Mesenchymal stem cell (in vitro differentiated cells and primary cell): ENCODE results near the gene CDHR2.

Experiments used
- DNase-seq: peaks from one replicate; pipeline ENCODE4 v3.0.0-alpha.2; 2013
- H2AFZ ChIP-seq: one replicate; pipeline ENCODE4 v1.6.1; 2013; ENCODE audit warnings: low read depth, mild to moderate bottlenecking, control low read depth, inconsistent platforms, low read length, moderate library complexity
- H2AK5ac ChIP-seq: 2 replicates; pipeline ENCODE4 v1.6.1; 2013; ENCODE audit warnings: low read length, moderate library complexity, mild to moderate bottlenecking, inconsistent platforms; ENCODE audit not compliant: severe bottlenecking
- H2BK120ac ChIP-seq: one replicate; pipeline ENCODE4 v1.6.1; 2013; ENCODE audit warnings: low read depth, mild to moderate bottlenecking, inconsistent platforms, low read length, moderate library complexity
- H2BK12ac ChIP-seq, 2 experiments: one replicate each; pipeline ENCODE4 v1.6.1; 2013; ENCODE audit warnings: inconsistent platforms in 2 of 2, low read length in 2 of 2, mild to moderate bottlenecking in 2 of 2, moderate library complexity in 2 of 2, control low read depth in 1 of 2
- H2BK15ac ChIP-seq: one replicate; pipeline ENCODE4 v1.6.1; 2013; ENCODE audit warnings: mild to moderate bottlenecking, low read depth, inconsistent platforms; ENCODE audit not compliant: poor library complexity, severe bottlenecking
- H2BK5ac ChIP-seq: 2 replicates; pipeline ENCODE4 v1.6.1; 2013; ENCODE audit warnings: low read depth, mild to moderate bottlenecking, low read length, control low read depth, inconsistent platforms; ENCODE audit not compliant: poor library complexity, severe bottlenecking
- H3K14ac ChIP-seq, 2 experiments: one replicate each; pipeline ENCODE4 v1.6.1; 2013; ENCODE audit warnings: inconsistent platforms in 2 of 2, low read length in 2 of 2, control low read depth in 1 of 2, mild to moderate bottlenecking in 1 of 2, moderate library complexity in 1 of 2
- H3K18ac ChIP-seq, 2 experiments: one replicate each; pipeline ENCODE4 v1.6.1; 2013; ENCODE audit warnings: inconsistent platforms in 2 of 2, low read length in 2 of 2, control low read depth in 1 of 2, low read depth in 1 of 2, mild to moderate bottlenecking in 1 of 2
- H3K23ac ChIP-seq, 2 experiments: one replicate each; pipeline ENCODE4 v1.6.1; 2013; ENCODE audit warnings: inconsistent platforms in 2 of 2, low read length in 2 of 2, mild to moderate bottlenecking in 2 of 2, moderate library complexity in 2 of 2, control low read depth in 1 of 2
- H3K27ac ChIP-seq: 2 replicates; pipeline ENCODE4 v1.5.1; 2013; ENCODE audit warnings: mild to moderate bottlenecking, moderate library complexity, low read length, control low read depth, inconsistent platforms; ENCODE audit not compliant: poor library complexity, severe bottlenecking
- H3K27me3 ChIP-seq, 2 experiments: 2 replicates each; pipeline versions ENCODE4 v1.6.1 to v1.7.0; 2013; ENCODE audit warnings: low read length in 2 of 2, mild to moderate bottlenecking in 2 of 2, moderate library complexity in 2 of 2, control low read depth in 1 of 2, inconsistent platforms in 1 of 2; ENCODE audit not compliant: control insufficient read depth in 1 of 2, insufficient read depth in 1 of 2
- H3K36me3 ChIP-seq, 2 experiments: 2 replicates each; pipeline versions ENCODE4 v1.6.1 to v1.7.0; 2013; ENCODE audit warnings: low read length in 2 of 2, control low read depth in 1 of 2, inconsistent platforms in 1 of 2, low read depth in 1 of 2, mild to moderate bottlenecking in 1 of 2; ENCODE audit not compliant: insufficient read depth in 2 of 2, control insufficient read depth in 1 of 2
- H3K4ac ChIP-seq, 2 experiments: one replicate each; pipeline ENCODE4 v1.6.1; 2013; ENCODE audit warnings: inconsistent platforms in 2 of 2, low read length in 2 of 2, mild to moderate bottlenecking in 2 of 2, moderate library complexity in 2 of 2, control low read depth in 1 of 2, low read depth in 1 of 2
- H3K4me1 ChIP-seq: 2 replicates; pipeline ENCODE4 v1.6.1; 2013; ENCODE audit warnings: low read depth, low read length, control low read depth; ENCODE audit not compliant: control insufficient read depth, insufficient read depth
- H3K4me2 ChIP-seq: 2 replicates; pipeline ENCODE4 v1.6.1; 2013; ENCODE audit warnings: low read length, mild to moderate bottlenecking, inconsistent platforms; ENCODE audit not compliant: poor library complexity, severe bottlenecking
- H3K4me3 ChIP-seq, 2 experiments: 2 replicates each; pipeline versions ENCODE4 v1.5.1 to v1.7.0; 2013; ENCODE audit warnings: low read length in 2 of 2, mild to moderate bottlenecking in 2 of 2, control low read depth in 1 of 2, low read depth in 1 of 2; ENCODE audit not compliant: insufficient read depth in 1 of 2
- H3K79me1 ChIP-seq: replicated peaks from 2 replicates; pipeline ENCODE4 v1.6.1; 2013; ENCODE audit warnings: mild to moderate bottlenecking, control low read depth, low read length, inconsistent platforms; ENCODE audit not compliant: poor library complexity, severe bottlenecking
- H3K9ac ChIP-seq: 2 replicates; pipeline ENCODE4 v1.7.0; 2013; ENCODE audit warnings: mild to moderate bottlenecking, low read length, moderate library complexity
- H3K9me3 ChIP-seq: 2 replicates; pipeline ENCODE4 v1.7.0; 2013; ENCODE audit warnings: mild to moderate bottlenecking, low read length; ENCODE audit not compliant: control insufficient read depth
- H4K8ac ChIP-seq: one replicate; pipeline ENCODE4 v1.6.1; 2013; ENCODE audit warnings: inconsistent platforms, mild to moderate bottlenecking, low read length, moderate library complexity
- H4K91ac ChIP-seq: one replicate; pipeline ENCODE4 v1.6.1; 2013; ENCODE audit warnings: mild to moderate bottlenecking, low read length, inconsistent platforms
- WGBS: methylation state at CpG from one replicate; pipeline ENCODE4 v1.1.7; 2013; ENCODE audit warnings: mixed read lengths; 5-methylcytosine and 5-hydroxymethylcytosine counted together

CDHR2 gene

DNA sequence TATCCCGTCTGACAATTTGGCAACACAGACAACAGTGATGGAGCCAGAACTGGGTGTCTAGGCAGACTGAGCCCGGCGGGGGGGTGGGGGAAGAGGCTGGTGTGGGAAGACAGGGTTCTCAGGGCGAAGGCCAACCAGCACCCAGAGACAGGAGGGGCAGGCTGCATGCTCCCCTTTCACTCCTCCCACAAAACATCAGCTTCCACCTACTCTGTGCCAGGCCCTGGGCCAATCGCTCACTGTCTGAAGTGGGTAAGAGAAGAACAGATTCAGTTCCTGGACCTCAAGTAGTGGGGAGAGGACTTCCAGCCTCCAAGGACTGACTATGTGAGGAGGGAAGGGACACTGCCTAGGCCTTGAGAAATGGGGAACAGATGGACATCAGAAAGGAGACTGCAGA, 78.4 kb downstream of the CDHR2 start:
- peak overlapping the region; percentile 40 for H4K91ac ChIP-seq
- H2BK12ac ChIP-seq: no peak overlapping the region
- no peak overlapping the region for H2AFZ ChIP-seq
- peaks cover 32% of the 10 kb centered on the region for H3K4me1 ChIP-seq
- no peak overlapping the region for H2BK5ac ChIP-seq
- peaks cover 55% of the 10 kb centered on the region in 2 experiments for H3K27me3 ChIP-seq
- no peak overlapping the region for H3K9ac ChIP-seq
- H3K79me1 ChIP-seq: no peaks in the 10 kb centered on the region
- DNase-seq: no peak
- H2BK120ac ChIP-seq: no peak overlapping the region
- no peak overlapping the region for H3K4ac ChIP-seq
- H4K8ac ChIP-seq: no peak overlapping the region
- no peak overlapping the region for H2AK5ac ChIP-seq
- no peak overlapping the region for H3K27ac ChIP-seq
- WGBS: 84% methylated on average over 2 of the region's 5 CpGs
- no peak overlapping the region for H3K4me2 ChIP-seq
- no peaks in the 10 kb centered on the region for H3K9me3 ChIP-seq
- H3K14ac ChIP-seq: no peak overlapping the region
- no peak overlapping the region for H3K4me3 ChIP-seq
- H3K23ac ChIP-seq: no peak overlapping the region
- no peak overlapping the region for H2BK15ac ChIP-seq
- H3K18ac ChIP-seq: no peak overlapping the region
- no peaks in the 10 kb centered on the region for H3K36me3 ChIP-seq

DNA sequence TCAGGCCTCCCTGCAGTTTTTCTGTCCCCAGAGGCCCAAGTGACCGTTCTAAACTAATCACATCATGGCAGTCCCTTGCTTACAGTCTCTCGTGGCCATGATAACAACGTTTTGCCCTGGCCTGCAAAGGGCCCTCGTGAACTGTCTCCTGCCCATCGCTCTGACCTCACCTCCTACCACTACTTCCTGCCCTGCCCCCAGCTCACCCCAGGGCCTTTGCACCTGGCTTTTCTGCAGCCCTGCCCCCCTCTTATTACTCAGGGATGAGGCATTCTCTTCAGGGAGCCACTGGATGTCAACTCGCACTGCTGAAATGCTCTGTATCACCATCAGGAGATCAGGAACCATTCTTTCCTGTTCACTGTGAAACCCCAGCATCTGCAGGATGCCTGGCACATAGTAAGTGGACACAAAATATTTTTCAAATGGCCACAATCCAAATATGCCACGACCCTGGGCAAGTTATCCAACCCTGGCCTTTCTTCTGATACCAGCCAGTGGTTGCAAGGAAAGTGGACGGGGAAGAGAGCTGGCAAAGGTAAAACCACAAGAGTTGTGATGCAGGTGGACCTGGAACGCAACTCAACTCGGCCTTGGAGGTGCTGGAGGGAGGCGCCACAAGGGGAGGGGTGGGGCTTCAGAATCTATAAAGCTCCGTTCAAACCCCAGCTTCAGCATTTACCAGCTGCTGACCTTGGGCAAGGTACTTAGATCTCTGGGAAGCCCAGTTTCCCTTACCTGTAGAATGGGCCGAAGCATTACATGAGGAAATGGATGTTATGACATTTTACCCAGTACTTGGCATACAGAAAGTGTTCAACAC, 79.5 kb downstream of the CDHR2 start:
- Histone ChIP-seq H3K4me2 (no peak overlapping the region), H2BK5ac (no peak overlapping the region), H3K27me3 (peaks cover 59 to 66% of the 10 kb centered on the region in 2 experiments), H3K36me3 (no peaks in the 10 kb centered on the region), H3K18ac (no peak overlapping the region), H2AFZ (no peak overlapping the region), H2AK5ac (no peak overlapping the region), H3K4ac (no peak overlapping the region), H3K9me3 (no peaks in the 10 kb centered on the region), H3K23ac (no peak overlapping the region), H3K27ac (no peak overlapping the region), H3K79me1 (no peaks in the 10 kb centered on the region), H3K9ac (no peak overlapping the region), H2BK12ac (no peak overlapping the region), H4K91ac (no peak overlapping the region), H3K4me1 (peaks cover 32% of the 10 kb centered on the region), H2BK120ac (no peak overlapping the region), H3K14ac (no peak overlapping the region), H2BK15ac (no peak overlapping the region), H3K4me3 (no peak overlapping the region), H4K8ac (no peak overlapping the region)
- 66% methylated on average over 12 of the region's 13 CpGs for WGBS
- DNase-seq: no peak

DNA sequence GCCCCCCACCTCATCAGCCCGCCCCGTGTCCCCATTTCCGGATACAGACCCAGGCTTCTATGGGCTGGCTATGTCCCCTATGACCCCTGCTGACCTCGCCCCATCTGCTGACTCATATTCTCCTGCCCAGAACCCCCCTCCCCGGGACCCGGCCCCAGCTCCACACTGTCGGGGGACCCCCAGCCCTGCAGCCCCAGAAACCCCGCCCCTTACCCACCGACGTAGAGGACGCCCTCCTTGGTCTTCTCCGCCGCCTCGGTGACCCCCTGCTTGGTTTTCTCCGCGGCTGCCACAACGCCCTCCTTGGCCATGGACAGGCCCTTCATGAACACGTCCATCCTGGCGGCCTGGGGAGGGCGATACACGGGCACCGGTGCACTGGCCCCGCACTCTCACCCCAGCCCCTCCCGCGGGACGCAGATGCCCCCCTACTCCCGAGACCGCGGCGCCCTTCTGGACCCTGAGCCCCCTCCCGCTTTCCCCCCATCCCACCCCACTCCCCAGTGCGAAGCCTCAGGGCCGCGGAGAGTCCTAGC, 80.2 kb downstream of the CDHR2 start:
- Histone ChIP-seq H2BK12ac (no peak overlapping the region), H2BK120ac (no peak overlapping the region), H3K4me3 (peak overlapping the region; percentile 36 to 74), H3K9me3 (no peaks in the 10 kb centered on the region), H4K8ac (no peak overlapping the region), H2AFZ (no peak overlapping the region), H3K14ac (no peak overlapping the region), H3K79me1 (no peaks in the 10 kb centered on the region), H2BK5ac (no peak overlapping the region), H3K27ac (no peak overlapping the region), H2BK15ac (no peak overlapping the region), H3K18ac (no peak overlapping the region), H3K27me3 (peaks cover 60 to 73% of the 10 kb centered on the region in 2 experiments), H3K23ac (no peak overlapping the region), H3K36me3 (no peaks in the 10 kb centered on the region), H3K4me2 (peak overlapping the region; percentile 92), H3K4me1 (peaks cover 32% of the 10 kb centered on the region), H3K4ac (no peak overlapping the region), H4K91ac (no peak overlapping the region), H2AK5ac (no peak overlapping the region), H3K9ac (no peak overlapping the region)
- WGBS: 11% methylated on average over 34 of the region's 34 CpGs
- DNase-seq: no peak

DNA sequence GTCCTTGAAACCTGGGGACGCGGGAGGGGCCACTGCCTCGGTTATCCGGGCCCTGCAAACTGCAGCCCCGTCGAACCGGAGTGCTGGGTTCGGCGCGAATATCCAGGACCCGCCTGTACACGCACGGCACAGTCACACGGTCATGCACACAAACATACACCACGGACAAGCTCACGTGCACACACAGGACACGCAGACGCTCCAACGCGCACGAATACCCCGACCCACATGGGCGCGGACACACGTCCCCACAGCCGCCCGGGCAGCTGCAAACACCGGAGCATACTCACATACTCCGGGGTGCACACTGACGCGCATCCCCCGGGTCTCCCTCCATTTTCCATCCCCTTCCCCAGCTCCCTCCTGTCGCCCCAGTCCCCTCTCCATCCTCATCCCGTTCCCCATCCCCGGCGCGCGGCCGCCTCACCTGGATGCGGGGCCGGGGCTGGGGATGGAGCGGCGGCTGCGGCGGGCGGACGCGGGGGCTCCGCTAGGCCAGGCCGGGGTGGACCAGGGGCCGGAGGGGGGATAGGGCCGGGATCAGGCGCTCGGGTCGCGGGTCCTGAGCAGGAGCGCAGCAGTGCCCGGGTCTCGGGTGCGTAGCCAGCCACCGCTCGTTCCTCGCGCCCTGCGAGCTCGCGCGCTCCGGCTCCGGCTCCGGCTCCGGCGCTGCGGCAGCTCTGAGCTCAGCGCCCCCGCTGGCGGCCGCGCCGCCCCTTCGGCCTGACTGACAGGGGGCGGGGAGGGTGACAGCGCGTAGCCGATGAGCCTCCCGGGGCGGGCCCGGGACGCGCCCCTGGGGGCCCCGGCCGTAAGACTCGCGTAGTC, 80.9 kb downstream of the CDHR2 start, which contains the start of the genes EIF4E1B and SNCB:
TSS of gene EIF4E1B (plus strand) at position 823 of the 828 bp plus-strand sequence. CDS start 12,113 bp downstream, outside the sequence.
TSS of gene SNCB (minus strand) at position 682 of the 828 bp plus-strand sequence. CDS start 880 bp downstream, outside the sequence.
- WGBS: under 1% methylated on average over 84 of the region's 94 CpGs
- H2AK5ac ChIP-seq: no peak within 1 kb of the TSS
- H3K79me1 ChIP-seq: no peaks in the 10 kb centered on the region
- no peak within 1 kb of the TSS for H3K23ac ChIP-seq
- H3K4me2 ChIP-seq: peak within 1 kb of the TSS; percentile 92
- H3K4me1 ChIP-seq: peaks cover 29% of the 10 kb centered on the region
- peaks cover under 1% of the 10 kb centered on the region for H3K9me3 ChIP-seq
- peak within 1 kb of the TSS in 1 of 2 experiments; percentile 25 for H3K4ac ChIP-seq
- H4K8ac ChIP-seq: no peak within 1 kb of the TSS
- no peak within 1 kb of the TSS for H3K14ac ChIP-seq
- no peak within 1 kb of the TSS for H4K91ac ChIP-seq
- no peak within 1 kb of the TSS for H2AFZ ChIP-seq
- no peak within 1 kb of the TSS for H3K27ac ChIP-seq
- peak within 1 kb of the TSS; percentile 17 for H3K9ac ChIP-seq
- peaks cover 64 to 74% of the 10 kb centered on the region in 2 experiments for H3K27me3 ChIP-seq
- no peak within 1 kb of the TSS for H3K18ac ChIP-seq
- DNase-seq: peak; percentile 58
- no peaks in the 10 kb centered on the region for H3K36me3 ChIP-seq
- H2BK15ac ChIP-seq: no peak within 1 kb of the TSS
- no peak within 1 kb of the TSS for H2BK5ac ChIP-seq
- peak within 1 kb of the TSS; percentile 36 to 74 for H3K4me3 ChIP-seq
- H2BK12ac ChIP-seq: no peak within 1 kb of the TSS
- H2BK120ac ChIP-seq: no peak within 1 kb of the TSS
